Measurements from ENCODE around the gene PRRT1B.

PRRT1B gene

DNA sequence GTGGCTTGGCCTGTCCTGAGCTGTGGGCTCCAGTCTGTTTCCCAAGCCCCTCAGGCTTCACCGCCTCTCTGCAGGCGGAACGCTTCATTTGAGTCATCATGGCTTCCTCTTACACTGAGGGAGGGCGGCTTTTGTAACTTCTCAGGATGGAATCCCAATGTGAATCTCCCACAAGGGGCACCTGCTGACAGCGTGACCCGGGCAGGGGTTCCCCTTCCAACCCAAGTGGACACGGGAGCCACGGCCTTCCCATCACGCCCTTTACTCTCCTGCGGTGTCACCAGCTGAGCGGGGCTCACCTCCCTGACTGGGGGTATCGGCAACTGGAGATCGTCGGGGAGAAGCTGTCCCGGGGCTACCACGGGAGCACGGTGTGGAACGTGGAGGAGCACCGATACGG, 26.8 kb upstream of the PRRT1B start:
- TF ChIP-seq EZH2phosphoT487 (IDR thresholded peaks at IDR 0.05; ENCODE audit: low read length) (no peak), CTCF (IDR thresholded peaks at IDR 0.05; ENCODE audit: low read length) (no peak), EZH2 (optimal IDR thresholded peaks at IDR 0.05; ENCODE audit: low read depth, low read length) (no peak)
- Histone ChIP-seq H3K4me3 (ENCODE audit: low read length) (no peak overlapping the region), H3F3A (ENCODE audit: insufficient read depth, low read length) (no peaks in the 10 kb centered on the region)

DNA sequence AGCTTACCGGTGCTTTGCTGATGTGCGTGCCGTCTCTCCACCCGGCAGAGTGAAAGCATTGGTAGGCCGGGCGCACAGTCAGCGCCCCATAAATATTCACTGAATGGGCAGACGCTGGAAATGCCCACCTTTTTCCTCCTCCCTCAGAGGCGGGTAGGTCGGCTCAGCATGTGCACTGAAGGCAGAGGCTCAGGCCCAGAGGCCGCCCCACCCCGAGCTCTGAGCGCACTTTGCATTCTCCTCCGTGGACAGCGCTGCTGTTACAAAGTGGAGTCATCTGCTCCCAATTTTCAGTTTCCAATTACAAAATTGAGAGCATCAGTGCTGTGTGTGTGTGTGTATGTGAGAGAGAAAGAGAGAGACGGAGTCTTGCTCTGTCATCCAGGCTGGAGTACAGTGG, 24.8 kb upstream of the PRRT1B start:
- no peaks in the 10 kb centered on the region for H3F3A ChIP-seq (ENCODE audit: insufficient read depth, low read length)
- H3K79me2 ChIP-seq (ENCODE audit: low read length): no peaks in the 10 kb centered on the region
- TF ChIP-seq EZH2phosphoT487 (IDR thresholded peaks at IDR 0.05; ENCODE audit: low read length) (no peak), EZH2 (optimal IDR thresholded peaks at IDR 0.05; ENCODE audit: low read depth, low read length) (no peak), CTCF (IDR thresholded peaks at IDR 0.05; ENCODE audit: low read length) (no peak)
- DNase-seq: no peak
- H3K4me1 ChIP-seq (ENCODE audit: low read length): no peaks in the 10 kb centered on the region
- no peaks in the 10 kb centered on the region for H3K9me3 ChIP-seq (replicated peaks; ENCODE audit: insufficient read depth, low read length)
- H4K20me1 ChIP-seq (ENCODE audit: insufficient read depth, low read length): no peaks in the 10 kb centered on the region
- no peak overlapping the region for H3K27ac ChIP-seq (ENCODE audit: low read length)
- no peaks in the 10 kb centered on the region for H3K27me3 ChIP-seq (replicated peaks; ENCODE audit: insufficient read depth, low read length)
- no peak overlapping the region for H3K4me3 ChIP-seq (ENCODE audit: low read length)
- no peak overlapping the region for H3K9ac ChIP-seq (ENCODE audit: low read length)
- H3K9me2 ChIP-seq (replicated peaks; ENCODE audit: insufficient read depth, low read length): no peaks in the 10 kb centered on the region
- no peak overlapping the region for H2AFZ ChIP-seq (ENCODE audit: low read length)
- peaks cover 10% of the 10 kb centered on the region; the same call in 1 of the 2 replicates for H3K36me3 ChIP-seq (replicated peaks; ENCODE audit: insufficient read depth, low read length)
- no peak overlapping the region for H3K4me2 ChIP-seq (ENCODE audit: low read depth, low read length)

More for the DNA sequence above, 26.8 kb upstream of the PRRT1B start:
- Histone ChIP-seq H3K4me2 (ENCODE audit: low read depth, low read length) (no peak overlapping the region), H3K9me3 (replicated peaks; ENCODE audit: insufficient read depth, low read length) (no peaks in the 10 kb centered on the region), H3K9me2 (replicated peaks; ENCODE audit: insufficient read depth, low read length) (no peaks in the 10 kb centered on the region), H4K20me1 (ENCODE audit: insufficient read depth, low read length) (no peaks in the 10 kb centered on the region), H3K4me1 (ENCODE audit: low read length) (no peaks in the 10 kb centered on the region), H3K27ac (ENCODE audit: low read length) (no peak overlapping the region), H3K36me3 (replicated peaks; ENCODE audit: insufficient read depth, low read length) (peaks cover 10% of the 10 kb centered on the region; the same call in 1 of the 2 replicates), H3K79me2 (ENCODE audit: low read length) (no peaks in the 10 kb centered on the region), H2AFZ (ENCODE audit: low read length) (no peak overlapping the region), H3K9ac (ENCODE audit: low read length) (no peak overlapping the region), H3K27me3 (replicated peaks; ENCODE audit: insufficient read depth, low read length) (no peaks in the 10 kb centered on the region)
- DNase-seq: no peak

GRCh38 chr9:131521203-131521602, 24.1 kb upstream of the PRRT1B start:
- H3K9me3 ChIP-seq (replicated peaks; ENCODE audit: insufficient read depth, low read length): no peaks in the 10 kb centered on the region
- no peak for TF ChIP-seq CTCF (IDR thresholded peaks at IDR 0.05; ENCODE audit: low read length)
- no peak for TF ChIP-seq EZH2 (optimal IDR thresholded peaks at IDR 0.05; ENCODE audit: low read depth, low read length)
- no peak for TF ChIP-seq EZH2phosphoT487 (IDR thresholded peaks at IDR 0.05; ENCODE audit: low read length)
- no peaks in the 10 kb centered on the region for H3F3A ChIP-seq (ENCODE audit: insufficient read depth, low read length)
- no peak overlapping the region for H2AFZ ChIP-seq (ENCODE audit: low read length)
- H3K27ac ChIP-seq (ENCODE audit: low read length): no peak overlapping the region
- no peaks in the 10 kb centered on the region for H3K79me2 ChIP-seq (ENCODE audit: low read length)
- H4K20me1 ChIP-seq (ENCODE audit: insufficient read depth, low read length): no peaks in the 10 kb centered on the region
- no peaks in the 10 kb centered on the region for H3K9me2 ChIP-seq (replicated peaks; ENCODE audit: insufficient read depth, low read length)
- H3K4me1 ChIP-seq (ENCODE audit: low read length): no peaks in the 10 kb centered on the region
- H3K36me3 ChIP-seq (replicated peaks; ENCODE audit: insufficient read depth, low read length): peaks cover 9% of the 10 kb centered on the region; the same call in 1 of the 2 replicates
- no peak overlapping the region for H3K4me2 ChIP-seq (ENCODE audit: low read depth, low read length)
- no peak overlapping the region for H3K9ac ChIP-seq (ENCODE audit: low read length)
- no peak overlapping the region for H3K4me3 ChIP-seq (ENCODE audit: low read length)
- H3K27me3 ChIP-seq (replicated peaks; ENCODE audit: insufficient read depth, low read length): no peaks in the 10 kb centered on the region
- DNase-seq: no peak
